ENCODE results near the gene SLC39A1. TPM values are rescaled to one million over a fixed set of nuclear protein-coding genes. Genes with fewer than 3 reads are reported as not detected.
"Not testable (repeated sequence)": the region's sequence is repeated elsewhere in the genome, so short reads cannot be mapped to it uniquely, and the experiment has no call there.

SLC39A1 gene
- total and polyA plus RNA-seq, 2 donors (not counting 3 experiments of a cell fraction or from before 2014, with no cell fraction given) = 75.8 to 98.0 TPM

GRCh38 chr1:153910560-153910959, 52.8 kb downstream of the SLC39A1 start:
- H3K9me3 ChIP-seq (replicated peaks; ENCODE audit: control insufficient read depth, insufficient read depth, low read length); H4K20me1 ChIP-seq (replicated peaks; ENCODE audit: control insufficient read depth, extremely low read depth, insufficient read depth, low read length): not testable (repeated sequence)

More at GRCh38 chr1:153910560-153910959, 52.8 kb downstream of the SLC39A1 start:
- H3K4me3 ChIP-seq (replicated peaks in 1 of 3; ENCODE audit: insufficient read depth in 1 of 3, low read depth in 1 of 3, low read length in 3 of 3); FAIRE-seq; DNase-seq (ENCODE audit: low read depth, low spot score); POLR2A ChIA-PET; H3K4me1 ChIP-seq (ENCODE audit: control insufficient read depth, extremely low read depth, insufficient read depth, low read length); intact Hi-C loops (cut with micrococcal nuclease); H3K36me3 ChIP-seq (ENCODE audit: control insufficient read depth in 2 of 2, extremely low read depth in 1 of 2, insufficient read depth in 2 of 2, low read length in 2 of 2); H2AFZ ChIP-seq (ENCODE audit: low read depth, low read length); H3K9me1 ChIP-seq (replicated peaks; ENCODE audit: control insufficient read depth, extremely low read depth, insufficient read depth, low read length); H3K27me3 ChIP-seq (ENCODE audit: control insufficient read depth in 2 of 2, insufficient read depth in 2 of 2, low read length in 2 of 2); BruUV-seq (replicated peaks); H3K4me2 ChIP-seq (ENCODE audit: insufficient read depth, low read length); dilution Hi-C loops (cut with MboI; ENCODE audit: extremely low pct_ligation_motif_present, low sequenced_read_pairs); H3K9ac ChIP-seq (replicated peaks; ENCODE audit: extremely low read depth, insufficient read depth, low read length); H3K27ac ChIP-seq (ENCODE audit: insufficient read depth, low read depth, low read length): not testable (repeated sequence)
- peaks cover 88% of the 10 kb centered on the region for H3K79me2 ChIP-seq (ENCODE audit: control insufficient read depth, insufficient read depth, low read length)
- CTCF ChIA-PET = interaction anchor here (1.0 to 1.8 kb wide), 3 partner anchors 11 to 90 kb away, joined by 3 to 8 read pairs (median 3); partner anchors contain the start of gene DENND4B

Small RNA genes within 50 kb of the gene (microRNA-seq; reads per million reads assigned to microRNA genes)
- not detected for gene MIR6737 (ENCODE audit: borderline number of aligned reads, borderline replicate concordance)

Small RNA genes within 50 kb of the gene (small RNA-seq; reads per million reads assigned to genes)
- gene MIR6737 (ENCODE audit: insufficient read depth, insufficient read length, low read depth, low replicate concordance) = not detected

Other genes with a start within 250 kb of the SLC39A1 start
- gene INTS3, start 235.5 kb downstream of the SLC39A1 start, total RNA-seq = 56.1 and 63.1 TPM in 2 replicates
- 61.9 and 75.9 TPM in 2 replicates for gene INTS3, start 235.5 kb downstream of the SLC39A1 start, polyA plus RNA-seq
- gene SLC27A3, start 188.1 kb downstream of the SLC39A1 start, total RNA-seq = 26.5 and 26.6 TPM in 2 replicates
- 34.3 and 40.1 TPM in 2 replicates for gene SLC27A3, start 188.1 kb downstream of the SLC39A1 start, polyA plus RNA-seq
- gene GATAD2B, start 40.6 kb downstream of the SLC39A1 start, total RNA-seq = 46.3 and 49.2 TPM in 2 replicates
- gene GATAD2B, start 40.6 kb downstream of the SLC39A1 start, polyA plus RNA-seq = 6.4 and 8.5 TPM in 2 replicates
- 54.3 and 57.8 TPM in 2 replicates for gene DENND4B, start 16.8 kb downstream of the SLC39A1 start, total RNA-seq
- 35.6 and 45.6 TPM in 2 replicates for gene DENND4B, start 16.8 kb downstream of the SLC39A1 start, polyA plus RNA-seq
- 39.0 and 42.2 TPM in 2 replicates for gene CRTC2, start 4.9 kb downstream of the SLC39A1 start, total RNA-seq
- 40.2 and 47.5 TPM in 2 replicates for gene CRTC2, start 4.9 kb downstream of the SLC39A1 start, polyA plus RNA-seq
- gene CREB3L4, start 4.4 kb upstream of the SLC39A1 start, total RNA-seq = 8.1 and 9.9 TPM in 2 replicates
- gene CREB3L4, start 4.4 kb upstream of the SLC39A1 start, polyA plus RNA-seq = 11.7 and 12.1 TPM in 2 replicates
- gene JTB, start 14.1 kb upstream of the SLC39A1 start, total RNA-seq = 89.0 and 90.2 TPM in 2 replicates
- gene JTB, start 14.1 kb upstream of the SLC39A1 start, polyA plus RNA-seq = 144 and 149 TPM in 2 replicates
- gene RAB13, start 22.8 kb upstream of the SLC39A1 start, total RNA-seq = 124 and 135 TPM in 2 replicates
- gene RAB13, start 22.8 kb upstream of the SLC39A1 start, polyA plus RNA-seq = 54.6 and 76.0 TPM in 2 replicates
- gene RPS27, start 27.2 kb upstream of the SLC39A1 start, total RNA-seq = 1,120 and 1,234 TPM in 2 replicates
- gene RPS27, start 27.2 kb upstream of the SLC39A1 start, polyA plus RNA-seq = 1,521 and 1,700 TPM in 2 replicates
- gene NUP210L, start 191.5 kb upstream of the SLC39A1 start, total RNA-seq = 0.07 TPM in 1 of 2 replicates, not detected in the other
- 0.01 TPM in 1 of 2 replicates, not detected in the other for gene NUP210L, start 191.5 kb upstream of the SLC39A1 start, polyA plus RNA-seq
- 924 and 927 TPM in 2 replicates for gene TPM3, start 228.6 kb upstream of the SLC39A1 start, total RNA-seq
- 318 and 395 TPM in 2 replicates for gene TPM3, start 228.6 kb upstream of the SLC39A1 start, polyA plus RNA-seq
- not detected in 2 replicates for gene CFAP141, start 242.8 kb upstream of the SLC39A1 start, total RNA-seq
- not detected in 2 replicates for gene CFAP141, start 242.8 kb upstream of the SLC39A1 start, polyA plus RNA-seq